ENCODE data around the gene KCNJ11.

The KCNJ11 gene

DNA sequence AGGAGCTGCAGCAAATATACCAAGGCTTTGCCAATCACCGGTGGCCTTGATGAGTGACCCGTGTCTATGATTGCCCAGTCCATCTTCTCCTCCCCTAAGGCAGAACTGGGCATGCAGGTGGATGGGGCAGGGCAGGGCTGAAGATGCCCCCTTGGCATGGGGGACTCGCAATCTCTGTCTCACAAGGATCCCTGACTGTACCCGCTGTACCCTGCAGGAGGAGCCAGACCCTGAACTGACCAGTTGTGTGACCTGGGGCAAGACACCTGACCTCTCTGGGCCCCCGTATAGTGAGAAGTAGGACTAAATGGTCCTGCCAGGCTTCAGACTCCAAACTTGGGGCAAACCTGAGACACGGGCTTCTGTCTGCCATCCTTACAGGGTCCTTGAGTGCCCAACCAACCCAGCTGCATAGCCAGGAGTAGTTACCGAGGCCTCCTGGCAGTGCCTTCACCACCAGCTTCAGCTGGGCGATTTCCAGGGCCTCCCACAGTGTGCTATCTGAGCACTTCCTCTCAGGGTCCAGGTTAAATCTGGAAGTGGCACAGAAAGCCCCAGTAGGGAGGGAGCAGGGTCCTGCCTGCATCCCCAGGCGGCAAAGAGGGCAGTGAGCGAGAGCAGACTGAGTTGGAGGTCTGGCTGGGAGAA, 6.4 kb upstream of the KCNJ11 start:
- no peak overlapping the region for H3K4me3 ChIP-seq (ENCODE audit: control insufficient read depth, low read depth, low read length)
- no peak for DNase-seq (ENCODE audit: low read depth)
- TF ChIP-seq, protein P1, sequence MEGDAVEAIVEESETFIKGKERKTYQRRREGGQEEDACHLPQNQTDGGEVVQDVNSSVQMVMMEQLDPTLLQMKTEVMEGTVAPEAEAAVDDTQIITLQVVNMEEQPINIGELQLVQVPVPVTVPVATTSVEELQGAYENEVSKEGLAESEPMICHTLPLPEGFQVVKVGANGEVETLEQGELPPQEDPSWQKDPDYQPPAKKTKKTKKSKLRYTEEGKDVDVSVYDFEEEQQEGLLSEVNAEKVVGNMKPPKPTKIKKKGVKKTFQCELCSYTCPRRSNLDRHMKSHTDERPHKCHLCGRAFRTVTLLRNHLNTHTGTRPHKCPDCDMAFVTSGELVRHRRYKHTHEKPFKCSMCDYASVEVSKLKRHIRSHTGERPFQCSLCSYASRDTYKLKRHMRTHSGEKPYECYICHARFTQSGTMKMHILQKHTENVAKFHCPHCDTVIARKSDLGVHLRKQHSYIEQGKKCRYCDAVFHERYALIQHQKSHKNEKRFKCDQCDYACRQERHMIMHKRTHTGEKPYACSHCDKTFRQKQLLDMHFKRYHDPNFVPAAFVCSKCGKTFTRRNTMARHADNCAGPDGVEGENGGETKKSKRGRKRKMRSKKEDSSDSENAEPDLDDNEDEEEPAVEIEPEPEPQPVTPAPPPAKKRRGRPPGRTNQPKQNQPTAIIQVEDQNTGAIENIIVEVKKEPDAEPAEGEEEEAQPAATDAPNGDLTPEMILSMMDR (conservative IDR thresholded peaks at IDR 0.05; ENCODE audit: control insufficient read depth, insufficient read depth, low read depth, low read length): no peak

DNA sequence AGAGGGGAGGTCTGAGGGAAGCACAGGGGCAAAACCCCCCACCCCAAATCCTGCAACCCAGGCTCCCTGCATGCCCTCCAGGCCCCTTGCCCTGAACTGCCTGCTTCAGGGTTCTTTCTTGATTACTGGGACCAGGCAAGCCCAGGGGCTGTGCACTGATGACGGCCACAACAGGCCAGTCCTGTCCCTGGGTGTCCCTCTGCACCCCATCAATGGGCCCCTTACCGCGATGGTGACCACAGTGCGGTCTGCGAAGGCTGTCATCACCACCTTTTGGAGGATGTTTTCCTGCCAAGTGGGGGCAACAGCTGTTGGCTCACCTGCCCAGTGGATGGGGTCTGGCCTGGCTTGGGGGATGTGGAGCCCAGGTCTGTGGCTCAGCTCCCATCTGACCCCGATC, 5.0 kb upstream of the KCNJ11 start:
- TF ChIP-seq, protein P1 (conservative IDR thresholded peaks at IDR 0.05; ENCODE audit: control insufficient read depth, insufficient read depth, low read depth, low read length): no peak
- DNase-seq (ENCODE audit: low read depth): no peak
- H3K4me3 ChIP-seq (ENCODE audit: control insufficient read depth, low read depth, low read length): no peak overlapping the region

DNA sequence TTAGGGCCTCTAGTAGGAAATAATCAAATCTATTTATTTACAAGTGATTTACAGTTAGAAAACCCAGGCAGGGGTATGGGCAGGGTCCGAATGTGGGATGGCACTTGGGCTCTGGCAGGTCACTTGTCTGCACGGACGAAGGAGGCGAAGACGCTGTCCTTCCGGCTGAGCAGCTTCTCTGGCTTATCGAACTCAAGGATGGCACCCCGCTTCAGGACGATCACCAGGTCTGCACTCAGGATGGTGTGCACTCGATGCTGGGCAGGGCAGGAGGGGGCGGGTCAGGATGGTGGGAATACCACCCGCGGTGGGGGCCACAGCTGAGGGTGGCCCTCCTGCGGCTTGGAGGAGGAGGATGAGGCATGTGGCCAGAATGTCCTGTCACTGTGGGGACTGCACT, 4.4 kb upstream of the KCNJ11 start:
- TF ChIP-seq, protein P1 (conservative IDR thresholded peaks at IDR 0.05; ENCODE audit: control insufficient read depth, insufficient read depth, low read depth, low read length): no peak
- H3K4me3 ChIP-seq (ENCODE audit: control insufficient read depth, low read depth, low read length): no peak overlapping the region

DNA sequence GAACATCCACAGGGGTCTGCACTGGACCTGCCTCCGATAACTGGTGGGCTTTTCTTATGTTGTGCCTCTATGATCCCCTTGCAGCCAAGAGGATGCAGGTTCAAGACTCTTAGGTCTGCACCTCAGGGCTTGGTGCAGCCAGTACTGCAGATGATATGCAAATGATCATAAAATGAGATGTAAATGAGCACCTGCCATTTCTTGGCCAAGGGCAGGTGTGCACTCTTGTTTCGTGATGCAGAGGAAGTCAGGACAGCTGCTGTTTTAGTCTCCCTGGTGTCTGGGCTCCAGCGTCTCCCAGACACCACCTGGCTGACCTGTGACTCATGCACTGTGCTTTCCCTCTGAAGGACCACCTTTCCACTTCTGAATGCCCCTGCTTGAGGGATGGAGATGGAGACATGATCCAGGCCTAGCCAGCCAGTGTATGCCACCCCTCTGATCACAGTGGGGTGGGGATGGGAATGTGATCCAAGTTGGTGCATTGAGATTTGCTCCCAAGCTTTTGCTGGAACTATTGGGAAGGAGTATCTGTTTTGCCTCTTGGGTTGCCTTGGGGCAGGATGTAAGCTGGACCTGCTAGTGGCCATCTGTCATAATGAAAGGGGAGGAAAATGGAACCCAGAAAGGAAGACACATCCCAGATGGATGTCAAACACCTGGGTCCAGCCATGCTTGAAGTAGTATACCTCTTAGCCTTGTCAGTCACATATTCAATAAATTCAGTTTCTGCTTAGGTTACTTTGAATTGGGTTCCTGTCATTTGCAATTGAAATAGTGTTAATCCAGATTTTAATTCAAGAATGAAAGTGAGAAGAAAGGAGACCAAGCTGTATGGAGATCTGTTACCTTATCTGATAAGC, 3.3 kb upstream of the KCNJ11 start:
- TF ChIP-seq, protein P1 (conservative IDR thresholded peaks at IDR 0.05; ENCODE audit: control insufficient read depth, insufficient read depth, low read depth, low read length): no peak
- H3K4me3 ChIP-seq (ENCODE audit: control insufficient read depth, low read depth, low read length): no peak overlapping the region
- no peak for DNase-seq (ENCODE audit: low read depth)

More for the DNA sequence above, 4.4 kb upstream of the KCNJ11 start:
- no peak for DNase-seq (ENCODE audit: low read depth)

DNA sequence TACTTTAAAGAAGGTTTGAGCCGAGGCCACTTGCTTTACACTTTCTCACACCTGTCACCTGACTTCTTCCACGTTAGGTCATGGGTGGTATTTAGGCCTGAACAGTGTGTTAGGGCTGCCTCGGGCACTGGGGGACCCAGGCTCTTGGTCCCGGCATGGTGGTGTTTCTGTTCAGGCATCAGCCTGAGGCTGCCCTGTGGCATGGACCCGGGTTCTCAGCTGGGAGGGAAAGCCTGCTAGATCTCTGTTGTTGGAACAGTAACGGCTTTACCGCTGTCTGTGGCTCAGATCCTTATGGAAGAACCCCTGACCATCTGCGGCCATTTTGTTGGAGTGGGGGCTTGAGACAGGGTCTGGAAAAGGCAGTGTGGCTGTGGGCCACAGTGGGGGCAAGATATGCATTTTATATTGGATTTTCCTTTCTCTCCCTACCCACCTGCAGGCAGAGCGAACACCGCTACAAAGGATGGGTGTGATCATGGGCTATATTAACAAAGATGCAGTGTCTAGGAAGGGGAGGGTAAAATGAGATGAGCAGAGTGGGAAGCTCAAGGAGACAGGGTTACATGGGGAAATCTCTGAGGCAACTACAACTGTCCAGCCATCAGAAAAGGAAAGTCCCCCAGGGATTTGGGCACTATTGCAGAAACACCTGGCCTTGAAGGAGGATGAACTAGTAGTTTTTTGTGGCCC, 1.6 kb upstream of the KCNJ11 start:
- no peak overlapping the region for H3K4me3 ChIP-seq (ENCODE audit: control insufficient read depth, low read depth, low read length)
- TF ChIP-seq, protein P1 (conservative IDR thresholded peaks at IDR 0.05; ENCODE audit: control insufficient read depth, insufficient read depth, low read depth, low read length): no peak
- DNase-seq (ENCODE audit: low read depth): no peak

DNA sequence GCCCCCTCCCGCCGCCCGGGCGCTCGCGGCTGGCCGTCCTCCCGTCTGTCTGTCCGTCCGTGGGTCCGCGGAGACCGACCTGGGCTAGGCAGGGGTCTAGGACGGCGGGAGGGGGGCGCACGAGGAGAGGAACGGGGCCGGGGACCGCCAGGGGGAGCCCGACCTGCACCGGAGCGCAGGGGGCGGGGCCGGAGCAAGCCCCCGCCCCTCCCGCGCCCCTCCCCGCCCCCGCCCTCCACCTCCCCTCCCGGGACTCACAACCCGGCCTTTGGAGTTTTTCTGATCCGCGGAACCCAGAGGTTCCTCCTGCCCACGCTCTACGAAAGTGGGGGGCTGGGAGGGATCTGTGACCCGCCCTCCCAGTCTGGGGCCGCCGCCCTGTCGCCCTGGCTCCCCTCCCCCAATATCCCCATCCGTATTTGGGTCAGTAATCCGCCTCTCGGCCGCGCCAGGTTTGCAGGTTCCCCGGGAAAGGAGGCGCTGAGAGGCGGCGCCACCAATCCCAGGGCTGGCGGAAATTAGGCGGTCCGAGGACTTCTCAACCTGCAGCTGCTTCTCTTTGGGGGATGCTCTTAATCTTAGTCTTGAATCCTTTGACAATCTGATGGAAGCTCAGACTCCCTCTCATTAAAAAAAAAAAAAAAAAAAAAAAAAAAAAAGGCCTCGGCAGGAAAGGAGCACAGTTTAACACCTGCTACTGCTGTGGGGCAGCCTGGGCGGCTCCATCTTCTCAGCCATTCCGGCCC, 925 bp upstream of the KCNJ11 start:
- no peak for DNase-seq (ENCODE audit: low read depth)
- TF ChIP-seq, protein P1 (conservative IDR thresholded peaks at IDR 0.05; ENCODE audit: control insufficient read depth, insufficient read depth, low read depth, low read length): no peak
- H3K4me3 ChIP-seq (ENCODE audit: control insufficient read depth, low read depth, low read length): peak overlapping the region; percentile 7

Data from fibroblast of mammary gland (primary cell).